Amniotic epithelial cell (primary cell): ENCODE data around the gene INPP4A.
A peak's percentile ranks its signal among the peaks of the same experiment; 100 is the strongest.
"Not testable (repeated sequence)": the region's sequence is repeated elsewhere in the genome, so short reads cannot be mapped to it uniquely, and the experiment has no call there.

Experiments
- DNase-seq: peaks from one replicate; pipeline ENCODE4 v3.0.0-alpha.2; 2010; ENCODE audit warnings: low read depth

INPP4A gene

DNA sequence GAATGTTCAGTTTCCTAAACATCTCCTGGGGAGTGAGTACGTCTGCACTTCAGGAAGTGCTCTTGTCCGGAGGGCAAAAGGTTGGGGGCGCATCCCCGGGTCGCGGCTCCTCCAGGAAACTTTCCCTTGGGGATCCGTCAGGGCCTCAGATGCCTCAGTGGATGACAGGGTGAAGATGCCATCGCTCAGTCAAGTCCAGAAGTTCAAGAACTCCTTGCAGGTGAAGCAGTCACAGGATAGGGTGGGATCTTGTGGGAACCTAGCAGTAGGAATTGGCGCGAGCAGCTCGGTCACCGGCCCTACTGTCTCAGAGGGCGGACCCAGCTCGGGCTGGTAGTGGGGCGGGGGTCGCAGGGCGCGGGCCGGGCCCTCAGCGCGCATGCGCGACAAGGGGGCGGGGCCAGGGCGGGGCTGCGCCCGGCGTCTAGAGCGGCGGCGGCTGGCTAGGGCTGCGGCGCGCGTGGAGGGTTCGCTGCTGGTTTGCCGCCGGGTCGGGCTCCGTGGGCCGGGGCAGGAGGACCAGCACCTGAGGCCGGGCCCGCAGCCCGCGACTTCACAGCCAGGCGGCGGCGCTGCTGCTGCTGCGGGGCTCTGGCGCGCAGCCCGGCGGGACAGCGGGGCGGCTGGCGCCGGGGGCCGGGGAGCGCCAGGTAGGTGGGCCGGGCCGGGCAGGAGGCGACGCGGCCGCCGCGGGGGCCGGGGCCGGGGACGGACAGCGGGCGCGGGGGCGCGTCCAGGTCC lies at the start of gene INPP4A:
Gene INPP4A, plus strand, starts transcription at position 423 of the 741 bp plus-strand sequence. CDS start 75,191 bp downstream, outside the sequence.
- DNase-seq = peak; percentile 43

DNA sequence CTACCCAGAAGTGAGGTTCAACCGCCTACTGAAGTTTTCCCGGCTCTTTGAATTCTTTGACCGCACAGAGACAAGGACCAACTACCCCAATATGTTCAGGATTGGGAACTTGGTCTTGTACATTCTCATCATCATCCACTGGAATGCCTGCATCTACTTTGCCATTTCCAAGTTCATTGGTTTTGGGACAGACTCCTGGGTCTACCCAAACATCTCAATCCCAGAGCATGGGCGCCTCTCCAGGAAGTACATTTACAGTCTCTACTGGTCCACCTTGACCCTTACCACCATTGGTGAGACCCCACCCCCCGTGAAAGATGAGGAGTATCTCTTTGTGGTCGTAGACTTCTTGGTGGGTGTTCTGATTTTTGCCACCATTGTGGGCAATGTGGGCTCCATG lies 48.7 kb upstream of the INPP4A start:
- DNase-seq = no peak

DNA sequence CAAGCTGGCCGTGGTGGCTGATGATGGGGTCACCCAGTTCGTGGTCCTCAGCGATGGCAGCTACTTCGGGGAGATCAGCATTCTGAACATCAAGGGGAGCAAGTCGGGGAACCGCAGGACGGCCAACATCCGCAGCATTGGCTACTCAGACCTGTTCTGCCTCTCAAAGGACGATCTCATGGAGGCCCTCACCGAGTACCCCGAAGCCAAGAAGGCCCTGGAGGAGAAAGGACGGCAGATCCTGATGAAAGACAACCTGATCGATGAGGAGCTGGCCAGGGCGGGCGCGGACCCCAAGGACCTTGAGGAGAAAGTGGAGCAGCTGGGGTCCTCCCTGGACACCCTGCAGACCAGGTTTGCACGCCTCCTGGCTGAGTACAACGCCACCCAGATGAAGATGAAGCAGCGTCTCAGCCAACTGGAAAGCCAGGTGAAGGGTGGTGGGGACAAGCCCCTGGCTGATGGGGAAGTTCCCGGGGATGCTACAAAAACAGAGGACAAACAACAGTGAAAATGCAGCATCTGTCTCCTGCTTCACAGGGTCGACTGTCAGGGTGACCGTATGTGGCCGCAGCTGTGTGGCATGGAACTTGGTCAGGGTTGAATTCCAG lies 47.8 kb upstream of the INPP4A start:
- DNase-seq = no peak

DNA sequence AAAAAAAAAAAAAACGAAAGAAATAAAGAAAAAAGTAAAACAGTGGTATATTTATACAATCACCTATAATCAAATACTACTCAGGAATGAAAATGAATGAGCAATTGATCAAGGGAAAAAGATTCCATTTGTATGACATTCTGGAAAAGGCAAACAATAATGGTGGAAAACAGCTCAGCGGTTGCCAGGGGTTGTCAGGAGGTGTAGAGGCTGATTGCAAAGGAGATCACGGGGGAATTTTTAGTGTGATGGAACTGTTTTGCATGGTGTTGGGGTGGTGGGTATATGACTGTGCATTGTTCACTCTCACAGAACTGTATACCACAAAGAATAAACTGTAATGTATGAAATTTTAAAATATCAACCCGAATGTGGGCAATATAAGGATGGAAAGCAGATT lies 45.5 kb upstream of the INPP4A start:
- DNase-seq = no peak

DNA sequence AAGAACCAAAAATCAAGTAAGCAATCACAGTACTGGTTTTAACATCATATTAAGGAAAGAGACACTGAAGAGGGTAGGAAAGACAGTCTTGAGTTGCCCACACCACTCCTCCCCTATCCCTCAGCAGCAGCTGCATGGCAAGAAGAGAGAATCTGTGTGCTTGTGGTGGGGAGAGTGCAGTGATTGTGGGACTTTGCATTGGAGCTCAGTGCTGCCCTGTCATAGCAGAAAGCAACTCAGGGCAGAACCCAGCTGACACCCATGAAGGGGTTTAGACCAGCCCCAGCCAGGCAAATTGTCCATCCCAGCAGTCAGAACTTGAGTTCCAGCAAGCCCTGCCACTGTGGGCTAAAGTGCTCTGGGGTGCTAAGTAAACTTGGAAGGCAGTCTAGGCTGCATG lies 40.8 kb upstream of the INPP4A start:
- no peak for DNase-seq

DNA sequence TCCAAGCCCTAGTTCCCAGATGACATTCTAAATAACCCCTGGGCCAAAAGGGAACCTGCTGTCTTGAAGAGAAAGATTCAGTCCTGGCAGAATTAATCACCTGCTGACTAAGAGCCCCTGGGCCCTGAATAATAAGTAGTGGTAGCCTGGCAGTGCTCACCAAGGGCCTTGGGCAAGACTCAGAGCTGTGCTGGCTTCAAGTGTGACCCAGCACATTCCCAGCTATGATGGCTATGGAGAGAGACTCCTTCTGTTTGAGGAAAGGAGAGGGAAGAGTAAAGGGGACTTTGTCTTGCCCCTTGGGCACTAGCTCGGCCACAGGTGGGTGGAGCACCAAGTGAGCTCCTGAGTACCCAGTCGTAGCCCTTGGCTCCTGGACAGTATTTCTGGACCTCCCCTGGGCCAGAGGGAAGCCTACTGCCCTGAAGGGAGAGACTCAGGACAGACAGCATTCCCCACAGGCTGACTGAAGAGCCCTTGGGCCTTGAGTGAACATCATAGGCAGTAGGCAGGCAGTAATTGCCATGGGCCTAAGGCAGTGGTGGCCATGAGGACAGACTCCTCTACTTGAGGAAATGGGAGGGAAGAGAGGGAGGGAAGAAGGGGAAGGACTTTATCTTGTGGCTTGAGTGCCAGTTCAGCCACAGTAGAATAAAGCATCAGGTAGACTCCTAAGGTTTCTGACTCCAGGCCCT lies 40.0 kb upstream of the INPP4A start:
- DNase-seq = no peak

DNA sequence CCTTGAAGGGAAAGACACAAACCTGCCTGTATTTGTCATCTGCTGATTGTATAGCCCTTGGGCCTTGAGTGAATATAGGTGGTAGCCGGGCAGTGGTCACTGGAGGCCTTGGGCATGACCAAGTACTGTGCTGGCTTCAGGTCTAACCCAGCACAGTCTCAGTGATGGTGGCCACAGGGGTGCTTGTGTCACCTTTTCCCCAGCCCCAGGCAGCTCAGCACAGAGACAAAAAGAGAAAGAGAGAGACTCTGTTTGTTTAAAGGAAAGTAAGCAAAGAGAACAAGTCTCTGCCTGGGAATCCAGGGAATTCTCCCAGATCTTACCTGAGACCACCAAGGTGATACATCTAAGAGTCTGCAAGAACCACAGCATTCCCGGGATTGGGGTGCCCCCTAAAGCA lies 39.4 kb upstream of the INPP4A start:
- DNase-seq = no peak

DNA sequence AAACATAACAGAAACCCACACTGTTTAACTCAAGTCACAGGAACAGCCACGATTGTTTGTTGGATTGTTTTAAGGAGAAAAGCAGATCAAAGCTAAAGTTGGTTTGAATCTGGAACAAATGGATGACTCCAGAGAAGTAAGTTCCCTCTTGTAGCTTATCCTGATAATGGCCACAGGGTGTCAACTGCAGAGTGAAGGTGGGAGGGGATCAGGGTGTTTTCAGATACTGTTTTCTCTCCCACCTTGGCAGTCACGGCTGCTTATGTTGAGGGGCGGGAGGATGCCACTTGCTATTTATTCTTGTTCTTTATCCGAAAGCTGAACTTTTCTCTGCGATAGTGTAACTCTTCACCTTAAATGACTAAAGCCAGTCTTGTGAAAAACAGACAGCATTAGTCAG lies 36.5 kb upstream of the INPP4A start:
- no peak for DNase-seq

DNA sequence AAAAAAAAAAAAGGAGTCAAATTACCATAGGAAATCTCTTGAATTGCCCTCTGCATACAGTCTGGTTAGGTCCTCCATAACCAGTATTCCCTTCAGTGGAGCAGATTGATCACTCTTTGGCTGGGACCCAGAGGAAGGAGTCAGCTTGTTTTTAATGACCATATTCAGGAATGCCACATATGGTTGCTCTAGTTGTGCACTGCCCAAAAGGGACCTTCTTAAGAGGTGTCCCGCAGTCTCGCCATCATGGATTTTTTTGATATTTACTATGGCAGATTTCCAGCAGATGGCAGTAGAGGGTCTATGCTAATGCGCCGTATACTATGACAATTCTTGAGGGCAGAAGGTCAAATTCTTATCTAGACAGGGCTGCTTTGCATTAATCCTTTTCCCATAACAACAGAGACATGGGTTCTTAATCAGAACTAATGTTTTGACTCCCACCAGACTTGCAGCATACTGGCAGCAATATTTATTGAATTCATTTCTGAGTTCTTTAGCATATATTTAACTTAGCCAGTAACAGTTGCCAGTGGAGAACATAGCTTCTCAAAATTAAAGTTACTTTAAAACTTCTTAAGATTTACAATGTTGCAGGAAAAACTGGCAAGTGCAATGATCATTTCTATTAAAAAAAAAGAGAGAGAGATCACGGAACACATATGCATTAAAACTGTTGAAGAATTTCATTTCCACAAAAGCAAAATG lies 31.8 kb upstream of the INPP4A start:
- DNase-seq = peak; percentile 87

DNA sequence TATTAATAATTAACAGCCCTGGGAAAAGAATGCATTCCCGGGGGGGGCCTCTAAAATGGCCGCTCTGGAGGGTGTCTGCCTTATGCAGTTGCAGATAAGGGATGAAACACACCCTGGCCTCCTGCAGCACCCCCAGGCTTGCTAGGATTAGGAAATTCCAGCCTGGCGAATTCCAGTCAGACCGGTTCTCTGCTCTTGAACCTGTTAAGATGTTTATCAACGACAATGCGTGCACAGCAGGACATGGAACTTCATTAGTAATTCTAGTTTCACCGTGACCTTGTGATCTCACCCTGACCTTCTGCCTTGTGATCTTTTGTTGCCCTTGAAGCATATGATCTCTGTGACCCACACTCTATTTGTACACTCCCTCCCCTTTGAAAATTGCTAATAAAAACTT lies 30.4 kb upstream of the INPP4A start:
- not testable (repeated sequence) for DNase-seq

DNA sequence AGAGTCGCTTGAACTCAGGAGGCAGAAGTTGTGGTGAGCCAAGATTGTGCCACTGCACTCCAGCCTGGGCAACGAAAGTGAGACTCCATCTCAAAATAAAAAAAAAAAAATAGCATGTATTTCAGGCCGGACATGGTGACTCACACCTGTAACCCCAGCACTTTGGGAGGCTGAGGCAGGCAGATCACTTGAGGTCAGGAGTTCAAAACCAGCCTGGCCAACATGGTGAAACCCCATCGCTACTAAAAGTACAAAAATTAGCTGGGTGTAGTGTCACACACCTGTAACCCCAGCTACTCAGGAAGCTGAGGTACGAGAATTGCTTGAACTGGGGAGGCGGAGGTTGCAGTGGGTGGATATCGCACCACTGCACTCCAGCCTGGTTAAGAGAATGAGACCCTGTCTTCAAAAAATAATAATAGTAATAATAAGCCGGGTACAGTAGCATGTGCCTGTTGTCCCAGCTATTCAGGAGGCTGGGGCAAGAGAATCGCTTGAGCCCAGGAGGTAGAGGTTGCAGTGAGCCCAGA lies 28.9 kb upstream of the INPP4A start:
- DNase-seq = not testable (repeated sequence)

DNA sequence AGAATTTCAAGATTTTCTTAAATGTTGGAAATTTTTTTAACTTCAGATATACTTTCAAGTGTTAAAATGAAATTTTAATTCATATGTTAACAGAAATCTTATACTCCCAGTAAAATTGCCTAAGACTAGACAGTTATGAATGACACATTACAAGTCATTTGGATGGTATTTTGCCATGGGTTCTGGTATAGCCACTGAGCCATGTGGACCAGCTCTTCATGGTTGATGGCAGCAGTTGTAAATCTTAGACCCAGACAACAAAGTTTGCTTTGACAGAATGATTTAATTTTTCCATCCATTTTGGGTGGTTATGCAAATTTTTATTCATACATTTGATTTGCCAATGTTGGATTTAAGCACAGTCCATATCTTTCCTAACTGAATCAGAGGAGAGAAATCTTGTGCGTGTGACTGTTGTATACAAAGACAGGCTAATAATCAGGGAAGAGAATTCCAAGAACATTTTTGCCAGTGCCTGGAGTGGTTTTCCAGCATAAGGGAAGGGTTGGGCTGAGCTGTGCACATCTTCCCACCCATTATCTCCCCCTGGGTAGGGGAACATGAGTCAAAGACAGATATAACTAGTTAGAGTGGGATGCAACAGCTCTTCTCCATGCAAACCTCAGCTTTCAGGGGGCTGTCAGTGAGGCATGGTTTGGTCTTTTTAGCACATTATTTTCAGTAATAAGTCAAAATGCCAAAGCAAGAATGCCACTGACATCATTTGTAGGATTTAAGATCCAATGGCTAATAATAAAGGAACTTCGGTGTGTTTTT lies 28.1 kb upstream of the INPP4A start:
- peak; percentile 68 for DNase-seq

DNA sequence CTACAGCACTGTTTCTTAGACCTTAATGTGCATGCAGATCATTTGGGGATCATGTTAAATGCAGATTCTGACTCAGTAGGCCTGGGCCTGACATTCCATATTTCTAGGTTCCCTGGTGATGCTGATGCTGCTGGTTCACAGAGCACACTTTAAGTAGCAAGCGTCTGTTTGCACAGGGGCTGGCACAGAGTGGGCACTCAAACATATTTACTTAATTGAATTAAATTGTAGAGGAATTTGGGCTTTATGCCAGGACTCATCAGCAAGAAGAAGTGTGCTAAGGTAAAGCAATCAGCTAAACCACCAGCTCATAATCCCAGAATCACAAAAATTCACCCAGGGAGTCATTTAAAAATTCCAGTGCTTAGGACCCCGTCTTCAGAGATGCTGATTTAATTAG lies 25.1 kb upstream of the INPP4A start:
- no peak for DNase-seq

DNA sequence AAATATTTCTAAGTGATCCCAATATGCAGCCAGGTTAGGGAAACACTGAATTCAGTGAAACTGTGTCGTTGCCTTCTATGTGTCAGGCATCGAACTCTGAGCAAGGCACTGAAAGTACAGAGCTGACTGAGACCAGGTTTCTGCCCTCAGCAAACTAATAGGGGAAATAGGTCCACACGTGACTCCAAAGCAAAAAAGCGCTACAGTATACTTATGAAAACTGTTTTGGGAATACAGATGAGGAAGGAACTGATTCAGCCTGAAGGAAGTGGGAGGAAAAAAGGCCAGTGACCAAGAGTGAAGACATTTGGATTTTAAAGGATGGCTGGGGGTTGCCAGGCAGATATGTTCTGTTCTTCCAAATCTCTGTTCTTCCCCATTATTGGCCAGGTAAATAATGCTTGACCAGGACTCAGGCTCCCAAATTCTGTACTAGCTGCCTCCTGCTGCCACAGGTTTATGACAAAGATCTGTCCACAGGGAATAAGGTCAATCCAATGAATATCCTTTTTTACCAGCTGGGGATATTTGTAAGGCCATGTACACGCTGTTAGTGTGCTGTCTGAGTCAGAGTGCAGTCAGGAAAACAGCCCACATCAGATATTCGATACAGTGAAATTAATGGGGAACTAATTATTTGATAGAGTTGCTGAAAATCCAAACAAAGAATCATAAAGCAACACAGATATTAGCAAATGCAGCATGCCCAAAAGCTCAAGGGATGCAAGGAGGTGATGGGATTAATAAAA lies 24.5 kb upstream of the INPP4A start:
- no peak for DNase-seq

DNA sequence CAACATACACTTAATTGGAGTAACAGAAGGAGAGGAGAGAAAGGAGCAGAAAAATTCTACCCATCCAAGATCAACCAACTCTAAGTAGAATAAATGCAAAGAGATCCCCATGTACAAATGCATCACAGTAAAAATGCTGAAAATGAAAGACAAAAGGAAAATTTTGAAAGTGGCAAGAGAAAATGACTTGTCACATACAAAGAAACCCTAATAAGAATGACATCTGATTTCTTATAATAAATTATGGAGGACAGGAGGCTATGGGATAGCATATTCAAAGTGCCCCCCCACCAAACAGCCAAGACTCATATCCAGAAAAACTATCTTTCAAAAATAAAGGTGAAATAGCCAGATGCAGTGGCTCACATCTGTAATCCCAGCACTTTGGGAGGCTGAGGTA lies 22.2 kb upstream of the INPP4A start:
- DNase-seq = no peak

DNA sequence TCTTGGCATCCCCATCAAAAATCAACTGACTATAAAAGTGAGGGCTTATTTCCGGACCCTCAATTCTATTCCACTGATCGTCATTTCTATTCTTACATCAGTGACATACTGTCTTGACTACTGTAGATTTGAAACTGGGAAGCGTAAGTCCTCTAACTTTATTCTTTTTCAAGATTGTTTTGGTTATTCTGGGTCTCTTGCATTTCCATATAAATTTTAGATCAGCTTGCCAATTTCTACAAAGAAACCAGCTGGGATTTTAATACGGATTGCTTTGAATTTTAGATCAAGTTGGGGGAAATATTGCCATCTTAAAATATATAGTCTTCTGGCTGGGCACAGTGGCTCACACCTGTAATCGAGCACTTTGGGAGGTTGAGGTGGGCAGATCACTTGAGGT lies 17.9 kb upstream of the INPP4A start:
- no peak for DNase-seq

DNA sequence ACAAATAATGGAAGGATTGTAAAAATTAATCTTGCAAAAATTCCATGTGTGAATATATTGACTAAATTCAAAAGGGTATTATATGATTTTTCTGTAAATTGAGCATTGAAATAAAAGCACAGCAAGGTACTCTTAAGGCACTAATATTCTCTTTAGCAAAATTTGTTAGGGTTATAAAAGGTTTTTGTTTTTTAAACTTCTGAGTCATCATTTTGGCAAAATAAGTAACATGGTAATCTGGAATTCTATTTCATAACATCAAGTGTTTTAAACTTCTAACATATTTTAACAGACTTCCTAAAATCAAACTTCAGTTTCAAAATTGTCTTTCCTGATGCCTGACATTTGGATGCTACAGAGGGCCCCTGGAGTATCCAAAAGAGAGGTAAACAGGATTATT lies 12.5 kb upstream of the INPP4A start:
- no peak for DNase-seq

DNA sequence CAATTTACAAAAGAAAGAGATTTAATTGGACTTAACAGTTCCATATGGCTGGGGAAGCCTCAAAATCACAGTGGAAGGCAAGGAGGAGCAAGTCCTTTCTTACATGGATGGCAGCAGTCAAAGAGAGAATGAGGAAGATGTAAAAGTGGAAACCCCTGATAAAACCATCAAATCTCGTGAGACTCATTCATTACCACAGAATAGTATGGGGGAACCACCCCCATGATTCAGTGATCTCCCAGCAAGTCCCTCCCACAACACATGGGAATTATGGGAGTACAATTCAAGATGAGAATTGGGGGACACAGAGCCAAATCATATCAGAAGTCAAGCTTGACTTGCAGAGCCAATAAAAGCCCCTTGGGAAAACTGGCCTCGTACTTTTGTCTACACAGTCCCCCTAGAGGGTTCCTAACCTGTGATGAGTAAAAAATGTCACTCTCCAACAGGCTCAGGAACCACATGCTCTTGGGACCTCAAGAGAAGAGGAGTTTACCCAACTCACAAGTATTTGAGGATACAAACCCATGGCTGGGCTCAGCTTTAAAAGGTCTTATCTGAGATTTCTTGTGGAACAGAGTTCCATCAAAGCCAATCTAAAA lies 11.2 kb upstream of the INPP4A start:
- no peak for DNase-seq

DNA sequence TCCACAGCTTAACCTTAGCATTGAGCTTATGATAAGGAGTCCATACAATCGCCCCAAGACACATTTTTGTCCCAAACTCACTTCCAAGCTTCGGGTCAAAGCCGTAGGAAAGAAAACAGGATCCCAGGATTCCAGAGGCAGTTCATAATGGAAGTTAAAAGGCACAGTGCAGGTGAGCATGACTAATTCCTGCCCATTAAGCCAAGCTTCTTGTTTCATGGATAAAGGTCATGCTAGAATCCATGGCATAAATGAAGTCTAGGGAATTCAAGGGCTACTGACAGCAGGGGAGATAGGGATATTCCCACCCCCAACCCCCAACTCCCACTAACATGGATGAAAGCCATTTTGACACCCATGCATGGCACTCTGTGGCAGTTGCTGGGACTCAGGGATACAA lies 10.2 kb upstream of the INPP4A start:
- DNase-seq = no peak

DNA sequence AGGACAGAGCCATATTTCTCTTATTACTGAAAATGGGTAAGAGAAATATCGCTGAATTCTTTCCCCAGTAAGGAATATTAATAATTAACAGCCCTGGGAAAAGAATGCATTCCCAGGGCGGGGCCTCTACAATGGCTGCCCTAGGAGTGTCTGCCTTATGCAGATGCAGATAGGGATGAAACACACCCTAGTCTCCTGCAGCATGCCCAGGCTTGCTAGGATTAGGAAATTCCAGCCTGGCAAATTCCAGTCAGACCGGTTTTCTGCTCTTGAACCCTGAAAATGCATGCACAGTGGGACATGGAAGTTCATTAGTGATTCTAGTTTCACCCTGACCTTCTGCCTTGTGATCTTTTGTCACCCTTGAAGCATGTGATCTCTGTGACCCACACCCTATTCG lies 9.0 kb upstream of the INPP4A start:
- not testable (repeated sequence) for DNase-seq

DNA sequence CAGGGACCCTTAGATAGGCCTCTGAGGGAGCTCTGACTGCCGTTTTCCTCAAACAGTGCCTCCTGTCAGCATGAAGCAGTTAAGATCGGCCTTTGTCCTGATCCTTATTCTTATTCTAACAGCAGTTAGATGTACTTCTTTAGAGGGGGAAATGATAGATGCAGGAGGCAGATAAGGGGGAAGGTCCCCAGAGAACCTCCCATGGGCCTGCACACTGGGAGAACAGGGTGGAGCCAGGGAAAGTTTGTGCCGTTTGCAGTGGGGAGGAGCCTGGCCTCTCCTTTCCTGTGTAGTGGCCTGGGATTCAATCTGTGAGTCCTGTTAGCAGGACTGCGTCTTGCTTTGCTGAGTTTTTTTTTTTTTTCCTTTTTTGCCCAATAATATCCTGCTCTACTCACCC lies 7.9 kb upstream of the INPP4A start:
- no peak for DNase-seq
